ENCODE data around the gene PLA2G2C. TPM values are rescaled to one million over a fixed set of nuclear protein-coding genes. Genes with fewer than 3 reads are reported as not detected.
A peak's percentile ranks its signal among the peaks of the same experiment; 100 is the strongest.

The PLA2G2C gene
- total and polyA plus RNA-seq, 4 experiments from 2014 or later = not detected

GRCh38 chr1:20191266-20191825 lies 5.0 kb upstream of the PLA2G2C start:
- peaks cover 2 to 6% of the 10 kb centered on the region in 2 donors for H3K27me3 Mint-ChIP-seq
- DNase-seq = no peak
- H3K4me1 ChIP-seq (ENCODE audit: insufficient read depth, low read length) = peaks cover 32% of the 10 kb centered on the region
- ChIA-PET POLR2A (ENCODE audit: partially characterized antibody) (no interaction called here), CTCF (ENCODE audit: partially characterized antibody) (interaction anchor here (1.1 to 6.4 kb wide), 2 partner anchors 11 to 274 kb away, joined by 3 to 58 read pairs; no protein-coding TSS in a partner anchor)
- no peak overlapping the region for H3K27ac Mint-ChIP-seq
- H3K27me3 ChIP-seq (ENCODE audit: insufficient read depth, low read length) = no peaks in the 10 kb centered on the region
- H3K27ac ChIP-seq (ENCODE audit: low read depth, low read length) = no peak overlapping the region
- H3K9me3 Mint-ChIP-seq = no peaks in the 10 kb centered on the region
- no peaks in the 10 kb centered on the region for H3K9me3 ChIP-seq (ENCODE audit: control insufficient read depth in 1 of 2, low read length in 2 of 2)
- intact Hi-C loops (cut with micrococcal nuclease) = no loop called here
- H3K36me3 ChIP-seq (ENCODE audit: insufficient read depth, low read length) = no peaks in the 10 kb centered on the region
- H3K4me3 Mint-ChIP-seq = no peak overlapping the region
- H3K4me1 Mint-ChIP-seq = peaks cover 20 to 35% (median 28%) of the 10 kb centered on the region in 4 donors
- H3K4me3 ChIP-seq (ENCODE audit: low read length in 2 of 2) = no peak overlapping the region
- H3K36me3 Mint-ChIP-seq = no peaks in the 10 kb centered on the region

GRCh38 chr1:20190256-20191160 lies 4.2 kb upstream of the PLA2G2C start:
- peaks cover 35% of the 10 kb centered on the region for H3K4me1 ChIP-seq (ENCODE audit: insufficient read depth, low read length)
- no peaks in the 10 kb centered on the region for H3K9me3 ChIP-seq (ENCODE audit: control insufficient read depth in 1 of 2, low read length in 2 of 2)
- CTCF ChIA-PET (ENCODE audit: partially characterized antibody) = interaction anchor here (6.4 kb wide), 1 partner anchor 10 kb away, joined by 58 read pairs; no protein-coding TSS in a partner anchor
- no peaks in the 10 kb centered on the region for H3K27me3 ChIP-seq (ENCODE audit: insufficient read depth, low read length)
- H3K9me3 Mint-ChIP-seq = no peaks in the 10 kb centered on the region
- no peaks in the 10 kb centered on the region for H3K36me3 Mint-ChIP-seq
- no peak overlapping the region for H3K4me3 ChIP-seq (ENCODE audit: low read length in 2 of 2)
- intact Hi-C loops (cut with micrococcal nuclease) = no loop called here
- no peak for DNase-seq
- peaks cover 23 to 38% (median 32%) of the 10 kb centered on the region in 4 donors for H3K4me1 Mint-ChIP-seq
- H3K27me3 Mint-ChIP-seq = peaks cover 2 to 6% of the 10 kb centered on the region in 2 donors
- no peaks in the 10 kb centered on the region for H3K36me3 ChIP-seq (ENCODE audit: insufficient read depth, low read length)
- no peak overlapping the region for H3K27ac Mint-ChIP-seq
- no peak overlapping the region for H3K27ac ChIP-seq (ENCODE audit: low read depth, low read length)
- no peak overlapping the region for H3K4me3 Mint-ChIP-seq
- POLR2A ChIA-PET (ENCODE audit: partially characterized antibody) = no interaction called here

GRCh38 chr1:20189664-20190063 lies 3.3 kb upstream of the PLA2G2C start:
- DNase-seq = no peak
- no peak overlapping the region for H3K4me3 ChIP-seq (ENCODE audit: low read length in 2 of 2)
- H3K36me3 ChIP-seq (ENCODE audit: insufficient read depth, low read length) = no peaks in the 10 kb centered on the region
- Mint-ChIP-seq H3K9me3 (no peaks in the 10 kb centered on the region), H3K4me1 (peaks cover 29 to 45% (median 35%) of the 10 kb centered on the region in 4 donors), H3K27ac (no peak overlapping the region), H3K27me3 (peaks cover 0 to 3% of the 10 kb centered on the region in 2 donors), H3K4me3 (no peak overlapping the region), H3K36me3 (no peaks in the 10 kb centered on the region)
- no peak overlapping the region for H3K27ac ChIP-seq (ENCODE audit: low read depth, low read length)
- H3K9me3 ChIP-seq (ENCODE audit: control insufficient read depth in 1 of 2, low read length in 2 of 2) = no peaks in the 10 kb centered on the region
- ChIA-PET CTCF (ENCODE audit: partially characterized antibody) (no interaction called here), POLR2A (ENCODE audit: partially characterized antibody) (no interaction called here)
- intact Hi-C loops (cut with micrococcal nuclease) = no loop called here
- H3K27me3 ChIP-seq (ENCODE audit: insufficient read depth, low read length) = no peaks in the 10 kb centered on the region
- peaks cover 40% of the 10 kb centered on the region for H3K4me1 ChIP-seq (ENCODE audit: insufficient read depth, low read length)

GRCh38 chr1:20188455-20188817 lies 2.1 kb upstream of the PLA2G2C start:
- no peak for DNase-seq
- Mint-ChIP-seq H3K27me3 (peaks cover 0 to 3% of the 10 kb centered on the region in 2 donors), H3K27ac (peak overlapping the region in 2 of 7 donors; percentile 40 to 43), H3K9me3 (no peaks in the 10 kb centered on the region), H3K4me3 (peak overlapping the region in 2 of 8 donors; percentile 0 to 77), H3K4me1 (peaks cover 34 to 57% (median 44%) of the 10 kb centered on the region in 4 donors), H3K36me3 (no peaks in the 10 kb centered on the region)
- H3K9me3 ChIP-seq (ENCODE audit: control insufficient read depth in 1 of 2, low read length in 2 of 2) = no peaks in the 10 kb centered on the region
- H3K4me3 ChIP-seq (ENCODE audit: low read length in 2 of 2) = no peak overlapping the region
- intact Hi-C loops (cut with micrococcal nuclease) = no loop called here
- no peaks in the 10 kb centered on the region for H3K27me3 ChIP-seq (ENCODE audit: insufficient read depth, low read length)
- ChIA-PET CTCF (ENCODE audit: partially characterized antibody) (interaction anchor here (1.0 to 3.0 kb wide), 3 partner anchors 8 to 31 kb away, joined by 3 to 13 read pairs (median 3); no protein-coding TSS in a partner anchor), POLR2A (ENCODE audit: partially characterized antibody) (interaction anchor here (1.8 kb wide), 1 partner anchor 8 kb away, joined by 5 read pairs; no protein-coding TSS in a partner anchor)
- no peak overlapping the region for H3K27ac ChIP-seq (ENCODE audit: low read depth, low read length)
- no peaks in the 10 kb centered on the region for H3K36me3 ChIP-seq (ENCODE audit: insufficient read depth, low read length)
- peaks cover 47% of the 10 kb centered on the region for H3K4me1 ChIP-seq (ENCODE audit: insufficient read depth, low read length)

GRCh38 chr1:20187813-20188454 lies 1.6 kb upstream of the PLA2G2C start:
- ChIA-PET POLR2A (ENCODE audit: partially characterized antibody) (interaction anchor here (0.6 to 1.8 kb wide), 3 partner anchors 8 to 25 kb away, joined by 3 to 5 read pairs (median 3); no protein-coding TSS in a partner anchor), CTCF (ENCODE audit: partially characterized antibody) (interaction anchor here (1.0 to 3.0 kb wide), 4 partner anchors 8 to 31 kb away, joined by 3 to 13 read pairs (median 4); no protein-coding TSS in a partner anchor)
- no peaks in the 10 kb centered on the region for H3K27me3 ChIP-seq (ENCODE audit: insufficient read depth, low read length)
- H3K4me3 ChIP-seq (ENCODE audit: low read length in 2 of 2) = peak overlapping the region in 1 of 2 donors; percentile 13
- H3K27ac ChIP-seq (ENCODE audit: low read depth, low read length) = no peak overlapping the region
- peaks cover 47% of the 10 kb centered on the region for H3K4me1 ChIP-seq (ENCODE audit: insufficient read depth, low read length)
- Mint-ChIP-seq H3K9me3 (no peaks in the 10 kb centered on the region), H3K4me3 (peak overlapping the region in 6 of 8 donors; percentile 9 to 92 (median 66)), H3K27ac (peak overlapping the region in 3 of 7 donors; percentile 23 to 47 (median 40)), H3K4me1 (peaks cover 35 to 59% (median 45%) of the 10 kb centered on the region in 4 donors), H3K36me3 (no peaks in the 10 kb centered on the region), H3K27me3 (peaks cover 0 to 3% of the 10 kb centered on the region in 2 donors)
- H3K9me3 ChIP-seq (ENCODE audit: control insufficient read depth in 1 of 2, low read length in 2 of 2) = no peaks in the 10 kb centered on the region
- H3K36me3 ChIP-seq (ENCODE audit: insufficient read depth, low read length) = no peaks in the 10 kb centered on the region
- DNase-seq = no peak
- intact Hi-C loops (cut with micrococcal nuclease) = no loop called here

- no peaks in the 10 kb centered on the region for H3K27me3 ChIP-seq (ENCODE audit: insufficient read depth, low read length)
- Mint-ChIP-seq H3K36me3 (no peaks in the 10 kb centered on the region), H3K9me3 (no peaks in the 10 kb centered on the region), H3K4me3 (peak overlapping the region; percentile 75 to 92 (median 84)), H3K27ac (peak overlapping the region in 6 of 7 donors; percentile 4 to 88 (median 72)), H3K4me1 (peaks cover 35 to 59% (median 45%) of the 10 kb centered on the region in 4 donors), H3K27me3 (peaks cover 0 to 3% of the 10 kb centered on the region in 2 donors)
- CTCF ChIA-PET (ENCODE audit: partially characterized antibody) = interaction anchor here (1.0 to 3.0 kb wide), 3 partner anchors 9 to 26 kb away, joined by 4 to 13 read pairs (median 4); no protein-coding TSS in a partner anchor
- H3K27ac ChIP-seq (ENCODE audit: low read depth, low read length) = no peak overlapping the region
- H3K4me3 ChIP-seq (ENCODE audit: low read length in 2 of 2) = peak overlapping the region in 1 of 2 donors; percentile 13
- no peaks in the 10 kb centered on the region for H3K36me3 ChIP-seq (ENCODE audit: insufficient read depth, low read length)
- H3K9me3 ChIP-seq (ENCODE audit: control insufficient read depth in 1 of 2, low read length in 2 of 2) = no peaks in the 10 kb centered on the region
- peaks cover 47% of the 10 kb centered on the region for H3K4me1 ChIP-seq (ENCODE audit: insufficient read depth, low read length)
- intact Hi-C loops (cut with micrococcal nuclease) = no loop called here
- POLR2A ChIA-PET (ENCODE audit: partially characterized antibody) = interaction anchor here (0.6 to 1.8 kb wide), 4 partner anchors 9 to 136 kb away, joined by 3 to 5 read pairs (median 3); no protein-coding TSS in a partner anchor
- peak; percentile 17 to 53 (median 33) for DNase-seq
Measured at GRCh38 chr1:20187103-20187812, 940 bp upstream of the PLA2G2C start.

All from CD4-positive, alpha-beta memory T cell (primary cell).